K562 (cell line): ENCODE data around the gene SCYGR1. TPM values are rescaled to one million over a fixed set of nuclear protein-coding genes. Genes with fewer than 3 reads are reported as not detected.

ENCODE experiments used
- ATAC-seq: fragments of 200-7000 bp; cut with Tn5 transposase; 3 replicates; pipeline ENCODE4 v1.9.1; 2020; ENCODE audit warnings: moderate library complexity
- BruUV-seq: library from RNA; stranded (reverse); fragments of 400-500 nt; replicated peaks from 2 replicates; lab custom pipeline; 2021; lab: Mats Ljungman, UMichigan
- CTCF ChIA-PET: fragments of 300-600 bp; formaldehyde crosslinking; extraction: SDS; loops from one replicate; lab custom pipeline; 2021; ENCODE audit warnings: low intra/inter-chr PET ratio; lab: Yijun Ruan, JAX
- POLR2A ChIA-PET: fragments of 300-600, 350-650 bp; sonication (Branson Sonifier 250); formaldehyde crosslinking; extraction: SDS; loops from one replicate; lab custom pipeline; 2021; ENCODE audit warnings: antibody characterized with exemption, inconsistent platforms; lab: Yijun Ruan, JAX
- DNase-seq, 4 experiments: peaks; one replicate each; pipeline versions ENCODE4 v3.0.0 to v3.0.0-alpha.2; 2011 to 2018; ENCODE audit warnings: low spot score in 3 of 4, mixed read lengths in 3 of 4; ENCODE audit errors: extremely low read depth in 1 of 4
- FAIRE-seq: peaks from 2 replicates; lab custom pipeline; 2011; peaks lifted over from hg19 to GRCh38; lab: Jason Lieb, UNC
- H2AFZ ChIP-seq: 2 replicates; pipeline ENCODE4 v1.6.0; 2011; ENCODE audit warnings: low read depth, low read length, control low read depth, inconsistent platforms
- H3K27ac ChIP-seq: fragments of 200-600 bp; 3 replicates; pipeline ENCODE4 v1.8.0; 2011; ENCODE audit warnings: low read depth, mild to moderate bottlenecking, control low read depth, inconsistent platforms, low read length, moderate library complexity, mixed read lengths; ENCODE audit errors: extremely low read depth
- H3K27me3 ChIP-seq, 2 experiments: fragments of 300-600 bp in 1 of 2; 2 replicates in 1 of 2; 3 replicates in 1 of 2; pipeline versions ENCODE4 v1.6.0 to v1.8.0; 2011; ENCODE audit warnings: inconsistent platforms in 2 of 2, low read length in 2 of 2, mild to moderate bottlenecking in 1 of 2, mixed read lengths in 1 of 2, moderate library complexity in 1 of 2; ENCODE audit not compliant: control insufficient read depth in 2 of 2, insufficient read depth in 2 of 2
- H3K36me3 ChIP-seq: fragments of 300-600 bp; 3 replicates; pipeline ENCODE4 v1.8.0; 2011; ENCODE audit warnings: mild to moderate bottlenecking, low read length, inconsistent platforms; ENCODE audit not compliant: control insufficient read depth, insufficient read depth
- H3K4me1 ChIP-seq, 2 experiments: fragments of 200-600 bp in 1 of 2; replicated peaks in 1 of 2; 2 replicates in 1 of 2; 3 replicates in 1 of 2; pipeline versions ENCODE4 v1.5.1 to v1.8.0; 2011; ENCODE audit warnings: inconsistent platforms in 2 of 2, low read length in 2 of 2, mild to moderate bottlenecking in 1 of 2, mixed read lengths in 1 of 2, moderate library complexity in 1 of 2; ENCODE audit not compliant: control insufficient read depth in 2 of 2, insufficient read depth in 2 of 2
- H3K4me2 ChIP-seq: 2 replicates; pipeline ENCODE4 v1.6.1; 2011; ENCODE audit warnings: low read length, control low read depth, inconsistent platforms, mixed read lengths; ENCODE audit not compliant: insufficient read depth
- H3K4me3 ChIP-seq: fragments of 200-600 bp; sonication (generic), shearing (Covaris generic); 2 replicates; pipeline ENCODE4 v1.5.1; 2016; ENCODE audit warnings: control low read depth, inconsistent platforms
- H3K79me2 ChIP-seq: fragments of 200-600 bp; 3 replicates; pipeline ENCODE4 v1.8.0; 2011; ENCODE audit warnings: low read length, inconsistent platforms; ENCODE audit not compliant: control insufficient read depth, insufficient read depth
- H3K9ac ChIP-seq, 2 experiments: 2 replicates each; pipeline versions ENCODE4 v1.6.0 to v1.6.1; 2011; ENCODE audit warnings: low read depth in 2 of 2, low read length in 2 of 2, control low read depth in 1 of 2, inconsistent platforms in 1 of 2, mild to moderate bottlenecking in 1 of 2, mixed read lengths in 1 of 2; ENCODE audit not compliant: insufficient read depth in 1 of 2
- H3K9me1 ChIP-seq: one replicate; pipeline ENCODE4 v1.6.0; 2011; ENCODE audit warnings: inconsistent platforms, mild to moderate bottlenecking, low read length, moderate library complexity; ENCODE audit not compliant: control insufficient read depth, insufficient read depth
- H3K9me3 ChIP-seq: replicated peaks from 2 replicates; pipeline ENCODE4 v1.5.1; 2011; ENCODE audit warnings: low read depth, low read length, inconsistent platforms; ENCODE audit not compliant: control insufficient read depth, insufficient read depth
- H4K20me1 ChIP-seq: replicated peaks from 2 replicates; pipeline ENCODE4 v1.6.1; 2011; ENCODE audit warnings: low read length, inconsistent platforms, mixed read lengths; ENCODE audit not compliant: control insufficient read depth, insufficient read depth
- ASH1L ChIP-seq: fragments of 450-650 bp; IDR thresholded peaks from 2 replicates; pipeline ENCODE4 v1.6.1; 2018; ENCODE audit warnings: borderline replicate concordance, mild to moderate bottlenecking, low read depth; ENCODE audit not compliant: partially characterized antibody
- BHLHE40 ChIP-seq: IDR thresholded peaks from 2 replicates; pipeline ENCODE4 v1.6.1; 2011; ENCODE audit warnings: low read length, improper control_type of control experiment
- BMI1 ChIP-seq: fragments of 150-350 bp; IDR thresholded peaks from 2 replicates; pipeline ENCODE4 v1.6.1; 2014; ENCODE audit warnings: low read length
- FOXJ3 ChIP-seq: sonication (generic); formaldehyde crosslinking; IDR thresholded peaks from 2 replicates; pipeline ENCODE4 v1.4.0; 2020; ENCODE audit warnings: mild to moderate bottlenecking, missing genetic modification reagents
- RAD21 ChIP-seq, 2 experiments: fragments of 250-450 bp in 1 of 2; fragments of 450-650 bp in 1 of 2; sonication (Bioruptor Pico) in 1 of 2; formaldehyde crosslinking in 1 of 2; IDR thresholded peaks in 1 of 2; conservative IDR thresholded peaks in 1 of 2; 2 replicates each; pipeline versions ENCODE4 v1.4.0 to v1.8.0; 2020 to 2022; ENCODE audit warnings: mild to moderate bottlenecking in 2 of 2, moderate library complexity in 1 of 2
- SMARCB1 ChIP-seq: IDR thresholded peaks from 2 replicates; pipeline ENCODE4 v1.6.1; 2011; ENCODE audit warnings: improper control_type of control experiment, low read depth; ENCODE audit not compliant: insufficient read length
- TBP ChIP-seq: optimal IDR thresholded peaks from 2 replicates; pipeline ENCODE3; 2011; ENCODE audit warnings: low read depth, low read length, improper control_type of control experiment
- U2AF2 ChIP-seq: fragments of 200-400 bp; formaldehyde crosslinking; optimal IDR thresholded peaks from 2 replicates; pipeline ENCODE3; 2017; ENCODE audit warnings: low read depth, mild to moderate bottlenecking, low read length
- ZNF217 ChIP-seq: sonication (generic); formaldehyde crosslinking; IDR thresholded peaks from 2 replicates; pipeline ENCODE4 v1.8.0; 2022; ENCODE audit warnings: mild to moderate bottlenecking, missing genetic modification reagents
- ZSCAN29 ChIP-seq: fragments of 450-650 bp; IDR thresholded peaks from 2 replicates; pipeline ENCODE4 v1.6.1; 2017
- WGBS: fragments of 100-300 bp; shearing (Covaris generic); methylation state at CpG from one replicate; pipeline ENCODE4 v1.1.6; 2016; ENCODE audit warnings: low coverage, mixed read lengths; ENCODE audit not compliant: insufficient coverage; ENCODE audit errors: missing lambda C conversion rate; 5-methylcytosine and 5-hydroxymethylcytosine counted together
- in situ Hi-C: fragments of 300-500 bp; cut with MboI; formaldehyde crosslinking; loops from 4 replicates; pipeline ENCODE4 v1.15.0; 2018; ENCODE audit warnings: inconsistent platforms, mixed read lengths
- intact Hi-C: fragments of 100-400 bp; cut with micrococcal nuclease; formaldehyde crosslinking; loops from 2 replicates; pipeline ENCODE4 v1.14.2; 2022
- polyA plus RNA-seq, 8 experiments: library from polyadenylated mRNA; depleted of rRNA in 4 of 8; stranded (reverse) in 5 of 8; unstranded in 3 of 8; fragments of >200 nt; fragmentation: Nextera tagmentation in 2 of 8; fragmentation: Illumina TruSeq in 1 of 8; extraction: Ambion mirVana in 2 of 8; extraction: Trizol in 1 of 8; gene quantifications; 2 replicates each; pipeline versions ENCODE4 v1.2.1 to v1.2.3, GENCODE V29; 2011 to 2014; ENCODE audit warnings: inconsistent platforms in 1 of 8, missing spikeins in 1 of 8
- total RNA-seq, 7 experiments: library from RNA; depleted of rRNA in 6 of 7; stranded (reverse); fragments of >200 nt in 6 of 7; fragmentation: Illumina TruSeq in 2 of 7; extraction: Trizol in 2 of 7; gene quantifications; 2 replicates each; pipeline versions ENCODE4 v1.2.1 to v1.2.3, GENCODE V29; 2011 to 2021; ENCODE audit warnings: low replicate concordance in 1 of 7
- TF ChIP-seq, protein P1 (sequence below): fragments of 450-650 bp; IDR thresholded peaks from 2 replicates; pipeline ENCODE4 v1.6.1; 2016; ENCODE audit warnings: low read depth
- TF ChIP-seq, protein P2 (sequence below): fragments of 250-450 bp; sonication (Bioruptor Pico); IDR thresholded peaks from 2 replicates; pipeline ENCODE4 v1.8.0; 2022; ENCODE audit warnings: moderate library complexity, mild to moderate bottlenecking, inconsistent platforms
- TF ChIP-seq, protein P3 (sequence below): conservative IDR thresholded peaks from 2 replicates; pipeline ENCODE4 v1.6.1; 2011; ENCODE audit warnings: low read depth, mild to moderate bottlenecking, low read length; ENCODE audit not compliant: control insufficient read depth

Gene SCYGR1
- total and polyA plus RNA-seq, 9 of the 15 experiments (the other 6 are each of a cell fraction or from before 2014, with no cell fraction given): not detected

DNA sequence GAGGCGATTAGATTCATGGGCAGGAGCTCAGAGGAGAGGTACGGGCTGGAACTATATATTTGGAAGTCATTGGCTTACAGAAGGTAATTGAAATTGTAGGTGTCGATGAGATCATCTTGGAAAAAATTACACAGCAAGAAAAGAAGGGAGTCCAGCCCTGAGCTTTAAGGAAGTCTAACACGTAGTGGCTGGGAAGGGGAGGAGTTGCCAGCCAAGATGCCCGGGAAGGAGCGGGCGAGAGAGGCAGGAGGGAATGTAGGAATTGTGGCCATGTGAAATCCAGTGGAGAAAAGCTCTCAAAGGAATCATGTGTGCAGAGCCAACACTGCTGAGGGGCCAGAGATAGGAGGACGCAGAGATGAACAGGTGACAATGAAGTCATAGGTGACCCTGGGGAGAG, 25.6 kb upstream of the SCYGR1 start:
- no peaks in the 10 kb centered on the region; a peak in 1 of 5 replicates for H3K4me1 ChIP-seq

More for the DNA sequence above, 25.6 kb upstream of the SCYGR1 start:
- no peaks in the 10 kb centered on the region for H3K79me2 ChIP-seq
- no peak for DNase-seq
- intact Hi-C loops: no loop called here
- 53% methylated on average over 8 of the region's 8 CpGs for WGBS
- no peak overlapping the region for H3K4me3 ChIP-seq
- CTCF ChIA-PET: no interaction called here
- no peaks in the 10 kb centered on the region for H3K36me3 ChIP-seq
- TF ChIP-seq U2AF2 (no peak), TBP (no peak), BHLHE40 (no peak), FOXJ3 (CRISPR knock-in tag) (no peak), BMI1 (no peak), ZSCAN29 (no peak), ASH1L (no peak), ZNF217 (CRISPR knock-in tag) (no peak), RAD21 (CRISPR knock-in tag; conservative IDR thresholded peaks at IDR 0.05 in 1 of 2, IDR thresholded peaks at IDR 0.05 in 1 of 2) (no peak), SMARCB1 (no peak)
- TF ChIP-seq, protein P1, sequence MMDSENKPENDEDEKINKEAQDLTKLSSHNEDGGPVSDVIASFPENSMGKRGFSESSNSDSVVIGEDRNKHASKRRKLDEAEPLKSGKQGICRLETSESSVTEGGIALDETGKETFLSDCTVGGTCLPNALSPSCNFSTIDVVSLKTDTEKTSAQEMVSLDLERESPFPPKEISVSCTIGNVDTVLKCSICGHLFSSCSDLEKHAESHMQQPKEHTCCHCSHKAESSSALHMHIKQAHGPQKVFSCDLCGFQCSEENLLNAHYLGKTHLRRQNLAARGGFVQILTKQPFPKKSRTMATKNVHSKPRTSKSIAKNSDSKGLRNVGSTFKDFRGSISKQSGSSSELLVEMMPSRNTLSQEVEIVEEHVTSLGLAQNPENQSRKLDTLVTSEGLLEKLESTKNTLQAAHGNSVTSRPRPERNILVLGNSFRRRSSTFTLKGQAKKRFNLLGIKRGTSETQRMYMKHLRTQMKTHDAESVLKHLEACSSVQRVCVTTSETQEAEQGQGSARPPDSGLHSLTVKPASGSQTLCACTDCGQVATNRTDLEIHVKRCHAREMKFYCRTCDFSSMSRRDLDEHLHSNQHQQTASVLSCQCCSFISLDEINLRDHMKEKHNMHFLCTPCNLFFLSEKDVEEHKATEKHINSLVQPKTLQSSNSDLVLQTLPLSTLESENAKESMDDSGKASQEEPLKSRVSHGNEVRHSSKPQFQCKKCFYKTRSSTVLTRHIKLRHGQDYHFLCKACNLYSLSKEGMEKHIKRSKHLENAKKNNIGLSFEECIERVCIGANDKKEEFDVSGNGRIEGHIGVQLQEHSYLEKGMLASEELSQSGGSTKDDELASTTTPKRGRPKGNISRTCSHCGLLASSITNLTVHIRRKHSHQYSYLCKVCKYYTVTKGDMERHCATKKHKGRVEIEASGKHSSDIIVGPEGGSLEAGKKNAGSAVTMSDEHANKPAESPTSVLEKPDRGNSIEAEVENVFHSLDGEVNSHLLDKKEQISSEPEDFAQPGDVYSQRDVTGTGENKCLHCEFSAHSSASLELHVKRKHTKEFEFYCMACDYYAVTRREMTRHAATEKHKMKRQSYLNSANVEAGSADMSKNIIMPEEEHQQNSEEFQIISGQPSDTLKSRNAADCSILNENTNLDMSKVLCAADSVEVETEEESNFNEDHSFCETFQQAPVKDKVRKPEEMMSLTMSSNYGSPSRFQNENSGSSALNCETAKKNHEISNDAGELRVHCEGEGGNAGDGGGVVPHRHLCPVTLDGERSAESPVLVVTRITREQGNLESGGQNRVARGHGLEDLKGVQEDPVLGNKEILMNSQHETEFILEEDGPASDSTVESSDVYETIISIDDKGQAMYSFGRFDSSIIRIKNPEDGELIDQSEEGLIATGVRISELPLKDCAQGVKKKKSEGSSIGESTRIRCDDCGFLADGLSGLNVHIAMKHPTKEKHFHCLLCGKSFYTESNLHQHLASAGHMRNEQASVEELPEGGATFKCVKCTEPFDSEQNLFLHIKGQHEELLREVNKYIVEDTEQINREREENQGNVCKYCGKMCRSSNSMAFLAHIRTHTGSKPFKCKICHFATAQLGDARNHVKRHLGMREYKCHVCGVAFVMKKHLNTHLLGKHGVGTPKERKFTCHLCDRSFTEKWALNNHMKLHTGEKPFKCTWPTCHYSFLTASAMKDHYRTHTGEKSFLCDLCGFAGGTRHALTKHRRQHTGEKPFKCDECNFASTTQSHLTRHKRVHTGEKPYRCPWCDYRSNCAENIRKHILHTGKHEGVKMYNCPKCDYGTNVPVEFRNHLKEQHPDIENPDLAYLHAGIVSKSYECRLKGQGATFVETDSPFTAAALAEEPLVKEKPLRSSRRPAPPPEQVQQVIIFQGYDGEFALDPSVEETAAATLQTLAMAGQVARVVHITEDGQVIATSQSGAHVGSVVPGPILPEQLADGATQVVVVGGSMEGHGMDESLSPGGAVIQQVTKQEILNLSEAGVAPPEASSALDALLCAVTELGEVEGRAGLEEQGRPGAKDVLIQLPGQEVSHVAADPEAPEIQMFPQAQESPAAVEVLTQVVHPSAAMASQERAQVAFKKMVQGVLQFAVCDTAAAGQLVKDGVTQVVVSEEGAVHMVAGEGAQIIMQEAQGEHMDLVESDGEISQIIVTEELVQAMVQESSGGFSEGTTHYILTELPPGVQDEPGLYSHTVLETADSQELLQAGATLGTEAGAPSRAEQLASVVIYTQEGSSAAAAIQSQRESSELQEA: no peak
- TF ChIP-seq, protein P2, sequence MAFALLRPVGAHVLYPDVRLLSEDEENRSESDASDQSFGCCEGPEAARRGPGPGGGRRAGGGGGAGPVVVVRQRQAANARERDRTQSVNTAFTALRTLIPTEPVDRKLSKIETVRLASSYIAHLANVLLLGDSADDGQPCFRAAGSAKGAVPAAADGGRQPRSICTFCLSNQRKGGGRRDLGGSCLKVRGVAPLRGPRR (CRISPR knock-in tag): no peak
- TF ChIP-seq, protein P3, sequence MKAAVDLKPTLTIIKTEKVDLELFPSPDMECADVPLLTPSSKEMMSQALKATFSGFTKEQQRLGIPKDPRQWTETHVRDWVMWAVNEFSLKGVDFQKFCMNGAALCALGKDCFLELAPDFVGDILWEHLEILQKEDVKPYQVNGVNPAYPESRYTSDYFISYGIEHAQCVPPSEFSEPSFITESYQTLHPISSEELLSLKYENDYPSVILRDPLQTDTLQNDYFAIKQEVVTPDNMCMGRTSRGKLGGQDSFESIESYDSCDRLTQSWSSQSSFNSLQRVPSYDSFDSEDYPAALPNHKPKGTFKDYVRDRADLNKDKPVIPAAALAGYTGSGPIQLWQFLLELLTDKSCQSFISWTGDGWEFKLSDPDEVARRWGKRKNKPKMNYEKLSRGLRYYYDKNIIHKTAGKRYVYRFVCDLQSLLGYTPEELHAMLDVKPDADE: no peak
- TF ChIP-seq, all 486 proteins: peak for 0
- Histone ChIP-seq H3K4me2 (no peak overlapping the region), H2AFZ (no peak overlapping the region), H3K9me3 (no peaks in the 10 kb centered on the region), H4K20me1 (no peaks in the 10 kb centered on the region), H3K27ac (no peak overlapping the region), H3K9ac (no peak overlapping the region), H3K27me3 (no peaks in the 10 kb centered on the region), H3K9me1 (no peaks in the 10 kb centered on the region)
- FAIRE-seq (no peak), ATAC-seq (no peak)
- in situ Hi-C loops: loop anchor here (5.0 kb wide), 1 partner anchor 54 kb away; no protein-coding TSS in a partner anchor
- POLR2A ChIA-PET: no interaction called here
- BruUV-seq: no TSS peak
